GM12874 (cell line): ENCODE data around the gene DNAH17.
A peak's percentile ranks its signal among the peaks of the same experiment; 100 is the strongest.

Source experiments
- TF ChIP-seq, protein P1 (sequence below): IDR thresholded peaks from 2 replicates; pipeline ENCODE4 v1.5.1; 2011; ENCODE audit warnings: low read depth, mild to moderate bottlenecking, control low read depth, low read length, moderate library complexity; ENCODE audit not compliant: insufficient read depth

DNAH17 gene

DNA sequence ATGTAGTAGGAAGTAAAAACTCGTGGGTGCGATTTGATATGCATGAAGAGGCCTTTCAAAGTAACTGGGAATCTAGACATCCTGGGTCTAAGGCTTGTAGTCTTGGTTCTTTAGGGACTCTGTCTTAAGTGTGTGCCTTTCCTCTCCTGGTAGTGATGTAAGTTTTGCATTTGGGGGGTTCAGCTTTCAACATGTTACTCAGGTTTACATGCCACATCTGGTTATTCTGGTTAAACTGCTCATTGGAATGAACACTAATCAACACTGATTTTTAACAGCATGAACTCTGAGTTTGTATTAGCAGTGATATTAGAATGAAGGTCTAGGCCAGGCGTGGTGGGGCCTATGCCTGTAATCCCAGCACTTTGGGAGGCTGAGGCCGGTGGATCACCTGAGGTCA, 183.6 kb downstream of the DNAH17 start:
- TF ChIP-seq, protein P1, sequence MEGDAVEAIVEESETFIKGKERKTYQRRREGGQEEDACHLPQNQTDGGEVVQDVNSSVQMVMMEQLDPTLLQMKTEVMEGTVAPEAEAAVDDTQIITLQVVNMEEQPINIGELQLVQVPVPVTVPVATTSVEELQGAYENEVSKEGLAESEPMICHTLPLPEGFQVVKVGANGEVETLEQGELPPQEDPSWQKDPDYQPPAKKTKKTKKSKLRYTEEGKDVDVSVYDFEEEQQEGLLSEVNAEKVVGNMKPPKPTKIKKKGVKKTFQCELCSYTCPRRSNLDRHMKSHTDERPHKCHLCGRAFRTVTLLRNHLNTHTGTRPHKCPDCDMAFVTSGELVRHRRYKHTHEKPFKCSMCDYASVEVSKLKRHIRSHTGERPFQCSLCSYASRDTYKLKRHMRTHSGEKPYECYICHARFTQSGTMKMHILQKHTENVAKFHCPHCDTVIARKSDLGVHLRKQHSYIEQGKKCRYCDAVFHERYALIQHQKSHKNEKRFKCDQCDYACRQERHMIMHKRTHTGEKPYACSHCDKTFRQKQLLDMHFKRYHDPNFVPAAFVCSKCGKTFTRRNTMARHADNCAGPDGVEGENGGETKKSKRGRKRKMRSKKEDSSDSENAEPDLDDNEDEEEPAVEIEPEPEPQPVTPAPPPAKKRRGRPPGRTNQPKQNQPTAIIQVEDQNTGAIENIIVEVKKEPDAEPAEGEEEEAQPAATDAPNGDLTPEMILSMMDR = no peak

DNA sequence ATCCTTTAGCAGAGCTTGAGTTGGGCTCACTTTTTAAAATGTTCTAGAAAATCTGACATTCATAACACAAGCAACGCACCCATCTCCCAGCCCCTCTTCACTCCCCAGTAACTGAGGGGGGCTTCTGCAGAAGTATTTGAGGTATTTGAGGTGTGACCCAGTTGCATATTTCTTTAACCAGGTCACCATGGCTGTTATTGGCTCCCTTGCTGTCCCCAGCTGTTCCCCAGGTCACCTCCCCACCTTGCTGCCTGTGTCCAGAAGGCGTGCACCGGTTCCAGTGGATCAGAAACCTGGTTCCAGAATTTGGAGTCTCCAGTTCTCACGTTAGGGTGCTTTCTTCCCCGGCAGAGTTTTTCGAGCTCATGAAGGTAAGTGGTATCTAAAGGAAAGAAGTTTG, 184.9 kb downstream of the DNAH17 start:
- TF ChIP-seq, protein P1 = no peak

DNA sequence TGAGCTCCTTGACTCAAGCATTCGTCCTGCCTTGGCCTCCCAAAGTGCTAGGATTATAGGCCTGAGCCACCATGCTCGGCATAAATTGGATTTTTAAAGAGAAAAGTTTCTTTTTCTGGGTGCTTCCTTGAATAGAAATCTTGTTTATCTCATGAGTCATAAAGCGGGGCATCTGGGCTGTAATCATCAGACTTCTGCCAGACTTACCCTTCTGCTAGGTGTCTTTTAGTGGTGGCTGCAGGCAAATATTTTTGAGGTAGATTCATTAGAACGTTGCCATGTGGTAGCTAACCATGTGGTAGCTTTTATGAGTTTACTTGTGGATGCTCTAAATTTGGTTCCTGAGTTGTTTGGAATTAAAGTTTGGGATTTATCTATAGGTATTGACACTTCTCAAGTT, 185.4 kb downstream of the DNAH17 start:
- TF ChIP-seq, protein P1 = no peak

DNA sequence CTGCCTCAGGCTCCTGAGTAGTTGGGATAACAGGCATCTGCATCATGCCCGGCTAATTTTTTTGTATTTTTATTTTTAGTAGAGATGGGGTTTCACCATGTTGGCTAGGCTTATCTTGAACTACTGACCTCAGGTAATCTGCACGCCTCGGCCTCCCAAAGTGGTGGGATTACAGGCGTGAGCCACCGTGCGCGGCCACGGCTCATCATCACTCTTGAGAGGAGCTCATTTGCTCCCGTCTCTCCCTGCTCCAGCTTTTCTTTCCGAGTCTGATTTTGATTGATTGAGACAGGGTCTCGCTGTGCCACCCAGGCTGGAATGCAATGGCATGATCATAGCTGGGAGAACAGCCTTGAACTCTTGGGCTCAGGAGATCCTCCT, 186.2 kb downstream of the DNAH17 start:
- TF ChIP-seq, protein P1 = no peak

DNA sequence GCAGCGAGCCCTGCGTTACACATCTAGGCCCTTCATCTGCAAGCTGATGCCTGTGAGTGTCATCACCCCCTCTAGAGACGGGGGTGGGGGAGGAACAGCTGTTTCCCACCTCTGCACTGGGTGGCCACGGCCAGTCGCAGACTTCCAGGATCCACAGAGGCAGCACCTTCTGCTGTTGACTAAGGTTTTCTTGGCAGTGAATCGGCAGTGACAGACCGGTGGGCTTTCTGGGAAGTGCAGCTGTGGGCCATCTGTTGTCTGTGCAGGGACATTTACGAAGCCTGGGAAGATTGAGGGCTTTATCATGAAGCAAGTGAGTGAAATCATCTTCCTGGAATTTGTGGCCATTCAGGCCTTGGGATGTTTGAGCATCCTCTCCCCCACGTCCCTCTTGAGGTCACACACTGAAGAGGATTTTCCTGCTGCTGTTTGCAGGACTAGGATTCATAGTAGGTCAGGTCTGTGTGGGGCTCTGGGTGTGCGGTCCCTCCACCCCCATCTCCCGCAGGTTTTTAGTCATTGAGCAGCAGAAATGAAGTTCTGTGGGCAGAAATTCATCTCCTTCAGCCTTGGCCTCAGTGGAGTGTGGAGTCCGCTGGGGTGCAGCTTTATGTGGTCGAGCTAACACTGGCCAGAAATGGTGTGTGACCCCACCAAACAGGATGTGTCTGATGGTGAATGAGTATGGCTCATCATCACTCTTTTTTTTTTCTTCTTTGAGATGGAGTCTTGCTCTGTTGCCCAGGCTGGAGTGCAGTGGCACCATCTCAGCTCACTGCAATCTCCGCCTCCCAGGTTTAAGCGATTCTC, 186.8 kb downstream of the DNAH17 start:
- TF ChIP-seq, protein P1 = peak; percentile 28; the same call in 1 of the 2 replicates

DNA sequence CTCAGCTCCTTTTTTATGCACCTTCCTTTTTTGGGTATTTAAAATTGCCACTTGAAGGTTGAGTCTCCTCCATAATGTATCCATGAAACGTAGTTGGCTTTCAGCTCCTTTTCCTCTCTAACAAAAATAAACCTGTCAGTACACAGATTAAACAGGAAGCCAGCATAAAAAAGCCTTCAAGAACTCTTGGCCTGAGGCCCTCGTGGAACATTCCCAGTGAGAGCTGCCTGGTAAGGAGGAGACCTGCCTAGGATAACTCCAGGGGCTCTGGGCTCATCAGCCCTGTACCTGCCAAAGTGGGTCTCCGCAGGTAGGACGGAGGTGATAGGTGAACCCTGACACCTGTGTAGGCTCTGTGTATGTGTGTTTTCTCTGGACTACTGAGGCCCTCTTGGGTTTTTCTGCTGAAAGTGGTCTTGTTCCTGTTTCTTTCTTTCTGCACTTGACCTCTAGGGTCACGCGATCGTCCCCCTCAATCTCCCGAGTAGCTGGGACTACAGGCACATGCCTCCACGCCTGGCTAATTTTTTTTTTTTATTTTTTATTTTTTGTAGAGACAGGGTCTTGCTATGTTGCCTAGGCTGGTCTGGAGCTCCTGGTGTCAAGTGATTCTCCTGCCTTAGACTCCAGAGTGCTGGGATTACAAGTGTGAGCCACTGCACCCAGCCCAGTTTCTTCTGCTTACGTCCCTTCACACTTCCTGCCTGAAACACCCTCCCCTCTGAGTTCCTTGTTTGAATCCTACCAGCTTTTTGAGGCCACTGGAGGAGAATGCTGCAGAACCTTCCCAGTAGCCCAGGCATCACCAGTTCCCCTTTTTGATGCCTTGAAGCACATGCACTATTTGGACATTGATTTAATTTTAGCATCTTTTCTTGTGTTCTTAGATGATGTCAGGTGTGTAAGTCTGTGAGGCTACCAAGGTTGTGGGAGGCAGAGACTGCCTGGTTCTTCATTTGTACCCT, 188.9 kb downstream of the DNAH17 start:
- TF ChIP-seq, protein P1 = no peak

DNA sequence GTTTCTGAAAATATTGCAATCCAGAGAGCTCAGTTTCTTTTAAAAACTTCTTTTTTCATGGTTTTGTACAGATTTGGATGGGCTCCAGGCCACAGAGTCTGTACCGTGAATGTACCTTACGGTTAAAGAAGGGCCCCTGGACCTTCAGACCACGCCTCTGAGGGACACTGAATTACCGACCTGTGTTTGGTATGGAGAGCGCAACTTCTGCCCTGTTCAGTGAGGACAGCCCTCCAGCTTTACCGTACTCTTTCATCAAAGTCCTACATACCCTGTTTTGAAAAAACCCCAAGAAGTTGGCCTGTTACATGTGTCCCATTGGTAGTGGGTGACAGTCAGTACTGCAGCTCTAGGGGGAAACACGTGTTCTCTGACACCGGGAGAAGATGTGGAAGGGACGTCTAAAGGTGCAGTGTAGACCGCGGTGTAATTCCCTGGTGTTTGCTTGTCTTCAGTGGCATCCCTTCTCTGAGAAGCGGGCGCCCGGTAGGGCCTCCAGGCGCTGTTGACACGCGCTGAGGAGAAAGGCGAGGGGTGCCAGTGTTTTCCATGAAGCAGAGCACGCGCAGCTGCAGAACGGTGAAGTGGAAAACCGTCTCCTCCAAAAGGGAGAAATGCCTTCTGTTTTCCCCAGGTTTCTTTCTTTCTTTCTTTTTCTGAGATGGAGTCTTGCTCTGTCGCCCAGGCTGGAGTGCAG, 192.6 kb downstream of the DNAH17 start:
- TF ChIP-seq, protein P1 = no peak
